T-helper 22 cell (primary cell): Measurements from ENCODE around the gene SSR2.
"Not testable (repeated sequence)": the region's sequence is repeated elsewhere in the genome, so short reads cannot be mapped to it uniquely, and the experiment has no call there.

Experiments used
- DNase-seq: peaks from one replicate; pipeline ENCODE4 v3.0.0-alpha.2; 2020; ENCODE audit warnings: low read depth

Gene SSR2

DNA sequence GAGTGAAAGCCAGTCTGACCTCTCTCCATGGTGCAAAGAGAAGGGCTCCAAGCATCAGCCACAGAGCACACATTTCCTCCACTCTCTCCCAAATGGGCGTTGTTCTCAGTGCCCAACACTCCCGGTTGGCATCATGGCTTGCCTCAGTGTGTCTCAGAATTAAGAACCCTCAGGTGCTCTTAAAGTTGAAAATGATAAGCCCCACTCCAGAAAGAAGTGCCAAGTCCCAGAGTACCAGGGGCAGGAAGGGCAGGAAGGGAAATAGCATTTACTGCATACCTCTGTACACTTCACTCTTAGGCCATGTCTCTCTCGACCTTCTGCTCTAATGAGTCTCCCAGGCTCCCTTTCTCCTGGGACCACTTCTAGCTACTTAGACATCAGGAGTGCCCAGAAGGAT, 27.2 kb downstream of the SSR2 start:
- no peak for DNase-seq

DNA sequence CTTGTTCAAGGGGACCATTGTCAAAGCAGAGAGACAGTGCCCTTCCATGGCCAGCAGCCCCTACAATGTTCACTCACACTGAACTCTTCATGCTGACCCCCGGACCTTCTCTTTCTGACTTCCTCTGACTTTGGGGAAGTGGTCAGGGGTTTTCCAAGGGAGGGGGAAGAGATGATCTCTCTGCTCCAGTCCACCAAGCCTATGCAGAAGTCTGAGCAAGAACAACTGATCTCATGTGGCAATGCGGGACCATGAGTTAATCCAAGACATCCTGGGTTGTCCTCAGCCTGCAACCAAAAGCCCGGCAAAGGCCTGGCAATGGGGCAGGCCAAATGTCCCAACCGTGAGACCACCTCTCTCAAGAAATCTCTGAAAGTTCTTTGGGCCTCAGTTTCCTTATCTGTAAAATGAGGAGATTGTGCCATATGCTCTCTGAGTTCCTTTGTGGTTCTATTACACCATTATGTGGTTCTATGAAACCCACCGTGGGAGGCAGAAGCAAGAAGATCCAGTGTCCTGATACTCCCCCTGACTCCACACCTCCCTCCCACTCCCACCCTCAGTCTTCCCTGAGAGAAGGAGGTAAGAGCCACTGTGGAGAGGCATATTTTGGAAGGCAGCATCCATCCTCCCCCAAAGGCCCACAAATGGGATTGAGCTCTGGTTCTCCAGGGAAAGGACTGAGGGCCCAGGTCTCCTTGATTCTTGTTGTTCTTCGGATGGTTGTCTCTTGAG, 30.6 kb downstream of the SSR2 start:
- DNase-seq, result no peak

DNA sequence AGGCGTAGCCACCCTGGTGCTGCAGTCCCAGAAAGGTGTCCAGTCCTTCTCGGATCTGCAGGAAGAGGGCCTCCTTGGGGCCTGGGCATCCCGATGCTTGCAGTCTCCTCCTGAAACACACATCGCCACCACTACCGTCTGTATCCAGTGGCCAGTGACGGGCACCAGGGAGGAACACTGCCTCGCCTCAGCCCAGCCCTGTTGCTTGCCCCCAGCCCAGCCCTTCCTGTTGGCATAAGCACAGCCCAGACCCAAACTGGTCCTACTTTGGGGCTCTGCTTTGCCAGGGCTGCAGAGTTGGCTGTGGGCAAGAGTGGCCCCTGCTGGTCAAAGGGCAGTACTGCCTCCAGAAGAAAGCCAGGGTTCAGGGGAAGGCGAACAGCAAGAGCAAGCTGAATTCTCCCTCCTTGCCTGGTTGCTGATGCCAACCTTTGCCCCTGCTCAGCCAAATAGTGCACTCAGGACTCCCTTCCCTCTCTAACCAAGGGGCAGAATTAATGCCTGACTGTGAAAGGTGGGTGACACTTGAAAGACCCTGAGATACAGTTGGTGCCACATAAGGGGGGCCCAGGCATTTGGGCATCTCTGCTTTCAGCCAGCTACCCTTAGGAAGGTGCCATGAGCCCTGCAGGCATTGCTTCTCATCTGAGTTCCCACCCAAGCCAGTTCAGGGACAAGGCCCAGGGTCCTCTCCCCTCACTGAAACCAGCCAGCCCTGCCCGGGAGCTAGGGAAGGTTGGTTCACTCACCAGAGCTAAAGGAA, 31.3 kb downstream of the SSR2 start:
- DNase-seq, result peak; percentile 38

DNA sequence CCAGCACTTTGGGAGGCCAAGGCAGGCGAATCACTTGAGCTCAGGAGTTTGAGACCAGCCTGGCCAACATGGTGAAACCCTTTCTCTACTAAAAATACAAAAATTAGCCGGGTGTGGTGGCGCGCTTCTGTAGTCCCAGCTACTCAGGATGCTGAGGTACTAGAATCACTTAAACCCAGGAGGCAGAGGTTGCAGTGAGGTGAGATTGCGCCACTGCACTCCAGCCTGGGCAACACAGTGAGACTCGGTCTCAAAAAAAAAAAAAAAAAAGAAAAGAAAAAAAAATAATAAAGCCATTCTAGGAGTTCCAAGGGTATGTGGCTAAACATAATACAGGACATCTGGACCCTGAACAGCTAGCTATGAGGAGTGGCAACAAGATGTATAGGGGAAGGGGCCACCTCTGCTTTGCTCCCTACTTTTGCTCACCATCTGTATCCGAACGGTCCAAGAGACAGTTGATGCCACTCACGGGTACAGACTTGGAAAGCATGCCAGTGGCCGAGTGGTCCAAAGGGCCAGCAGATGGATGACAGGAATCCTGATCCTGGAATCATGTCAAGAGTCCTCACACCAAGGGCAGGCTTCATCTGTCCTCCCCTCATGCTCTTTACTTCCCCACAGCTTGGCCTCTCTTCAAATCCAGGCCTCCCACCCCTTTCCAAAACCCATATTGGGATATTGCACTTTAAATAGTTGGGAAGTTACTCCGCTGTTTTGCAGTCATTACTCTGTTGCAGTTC, 35.7 kb downstream of the SSR2 start:
- not testable (repeated sequence) for DNase-seq

DNA sequence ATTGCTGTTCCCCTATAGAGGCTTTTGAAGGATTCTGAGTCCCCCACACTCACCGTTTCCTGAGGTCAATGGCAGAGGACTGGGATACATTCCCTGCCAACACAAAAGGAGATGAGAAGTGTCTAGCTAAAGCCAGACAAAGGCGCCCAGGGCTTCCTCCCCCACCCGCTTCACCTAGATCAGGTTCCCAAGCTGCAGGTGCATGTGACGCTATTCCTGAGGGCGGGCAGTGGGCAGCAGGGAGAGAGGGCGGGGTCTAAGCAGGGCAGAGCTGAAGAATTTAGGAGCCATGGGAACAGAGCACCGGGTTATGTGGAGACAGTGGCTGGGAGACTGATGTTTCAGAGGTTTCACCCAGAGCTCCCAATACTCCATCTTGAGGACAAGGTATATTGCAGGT, 36.4 kb downstream of the SSR2 start:
- no peak for DNase-seq

DNA sequence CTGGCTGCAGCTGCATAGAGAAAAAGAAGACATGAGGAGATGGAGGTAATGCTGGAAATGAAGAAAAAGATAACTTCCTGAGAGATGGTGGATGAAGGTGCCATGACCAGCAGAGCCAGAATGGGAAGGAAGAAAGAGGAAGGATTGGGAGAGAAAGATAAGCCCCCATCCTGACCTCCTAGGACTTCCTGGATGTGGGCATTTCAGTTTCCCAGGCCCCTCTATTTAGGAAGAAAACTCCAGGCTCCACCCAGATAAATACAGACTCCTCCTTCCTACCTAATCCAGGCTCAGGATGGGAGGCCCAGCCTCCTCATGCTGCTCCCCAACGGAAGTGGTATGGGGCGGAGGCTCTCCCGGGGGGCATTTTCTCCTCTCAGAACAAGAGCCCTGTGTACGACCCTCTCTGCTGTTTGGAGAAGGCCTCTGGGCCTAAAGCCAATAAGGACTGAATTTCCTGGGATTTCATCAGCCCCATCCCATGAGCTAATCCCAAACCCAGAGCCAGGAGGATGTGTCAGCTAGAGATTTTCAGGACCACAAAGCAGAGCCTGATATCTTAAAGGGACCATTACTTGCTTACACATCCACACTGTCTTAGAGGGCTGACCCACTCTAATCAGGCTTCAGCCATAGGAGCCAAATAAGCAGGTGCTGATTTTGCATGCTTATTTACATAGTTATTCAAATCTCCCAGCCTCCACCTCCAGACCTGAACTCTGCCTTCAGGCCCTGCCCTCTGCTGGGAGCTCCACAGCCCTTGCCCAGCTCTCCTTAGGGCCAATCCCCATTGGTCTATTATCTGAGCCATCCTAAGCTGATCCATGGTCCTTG, 37.3 kb downstream of the SSR2 start:
- DNase-seq, result no peak

DNA sequence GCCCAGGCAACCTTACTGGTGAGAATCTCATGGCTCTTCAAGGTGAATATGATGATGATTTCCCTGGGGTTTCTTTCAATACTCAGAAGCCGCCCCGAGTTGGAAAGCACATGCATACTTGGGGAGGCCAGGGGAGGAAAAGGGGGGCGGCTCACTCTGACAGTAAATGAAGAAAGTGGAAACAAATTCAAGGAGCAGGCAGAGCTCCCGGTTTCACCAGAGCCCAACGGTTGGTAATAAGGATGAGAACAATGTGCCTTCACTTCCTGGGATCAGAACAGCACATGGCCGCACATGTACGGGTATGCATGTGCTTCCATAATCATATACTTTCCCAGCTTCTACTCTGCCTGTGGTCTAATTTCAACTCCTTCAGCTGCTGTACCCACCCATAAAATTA, 38.6 kb downstream of the SSR2 start:
- DNase-seq, result no peak

DNA sequence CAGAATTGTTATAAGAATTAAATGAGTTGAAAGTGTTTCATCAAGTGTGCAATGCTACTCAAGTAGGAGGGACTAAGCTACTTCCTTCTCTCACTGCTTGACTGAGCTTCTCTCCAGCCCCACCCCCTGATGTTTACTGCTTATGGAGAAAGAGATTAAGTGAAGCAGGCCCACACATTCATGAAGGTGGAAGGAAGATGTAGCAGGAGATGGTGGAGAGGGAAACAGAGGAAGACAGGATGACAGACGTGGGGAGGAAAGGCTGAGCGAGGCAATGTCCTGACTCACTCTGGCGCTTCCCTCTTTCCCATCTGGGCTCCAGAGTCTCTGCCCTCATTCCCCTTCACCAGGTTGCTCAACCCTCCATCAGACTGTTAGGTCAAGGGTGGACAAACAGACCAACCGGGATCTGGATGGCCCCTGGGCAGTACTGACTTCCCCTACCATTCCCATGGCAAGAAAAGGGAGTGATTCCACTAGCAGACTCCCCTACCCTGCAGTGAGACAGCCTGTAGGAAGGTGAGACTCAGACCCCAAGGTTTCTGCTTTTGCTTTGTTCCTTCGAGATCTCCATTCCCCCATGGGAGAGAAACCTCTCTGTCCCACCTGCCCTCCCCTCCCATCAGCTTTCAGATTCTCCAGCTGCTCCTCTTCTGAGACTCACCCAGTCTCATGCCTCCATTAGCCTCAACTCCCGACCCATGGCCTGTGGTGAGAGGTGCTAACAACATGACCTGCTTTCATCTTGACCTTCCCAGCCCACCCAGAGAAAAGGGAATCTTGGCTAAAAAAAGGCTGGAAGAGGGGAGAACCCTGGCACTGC, 39.3 kb downstream of the SSR2 start:
- DNase-seq, result no peak

DNA sequence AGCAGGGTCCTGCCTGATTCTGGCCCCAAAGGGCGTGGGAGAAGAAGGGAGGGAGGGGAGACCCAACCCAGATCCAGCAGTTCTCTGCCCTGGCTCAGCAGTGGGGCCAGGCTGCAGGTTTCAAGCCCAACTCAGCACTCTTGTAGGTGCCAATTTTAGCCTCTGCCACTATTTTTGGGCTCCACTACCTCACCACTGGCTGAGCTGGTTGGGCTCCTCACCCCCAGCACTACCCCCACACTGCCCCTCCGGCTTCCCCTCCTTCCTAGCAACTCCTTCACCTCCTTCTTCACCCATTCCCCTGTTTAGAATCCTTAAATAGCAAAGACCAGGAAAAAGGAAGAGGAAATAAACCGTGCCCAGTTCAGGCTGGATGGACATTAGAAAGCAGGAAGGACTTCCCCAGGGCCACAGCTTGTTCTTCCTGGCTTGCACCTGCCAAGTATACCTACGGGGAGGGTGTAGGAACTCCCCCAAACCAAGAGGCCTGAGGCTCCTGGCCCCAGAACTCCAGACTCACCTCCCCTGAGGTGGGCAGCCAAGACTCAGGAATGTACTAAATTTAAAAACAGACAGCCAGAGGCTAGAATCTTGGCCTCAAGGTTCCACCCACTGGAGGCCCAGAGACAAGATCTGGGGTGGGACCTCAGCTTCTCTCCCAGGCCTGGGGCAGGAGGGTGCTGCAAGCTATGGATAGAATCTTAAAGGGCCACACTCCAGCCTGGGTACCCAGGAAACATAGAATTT, 41.0 kb downstream of the SSR2 start:
- no peak for DNase-seq

DNA sequence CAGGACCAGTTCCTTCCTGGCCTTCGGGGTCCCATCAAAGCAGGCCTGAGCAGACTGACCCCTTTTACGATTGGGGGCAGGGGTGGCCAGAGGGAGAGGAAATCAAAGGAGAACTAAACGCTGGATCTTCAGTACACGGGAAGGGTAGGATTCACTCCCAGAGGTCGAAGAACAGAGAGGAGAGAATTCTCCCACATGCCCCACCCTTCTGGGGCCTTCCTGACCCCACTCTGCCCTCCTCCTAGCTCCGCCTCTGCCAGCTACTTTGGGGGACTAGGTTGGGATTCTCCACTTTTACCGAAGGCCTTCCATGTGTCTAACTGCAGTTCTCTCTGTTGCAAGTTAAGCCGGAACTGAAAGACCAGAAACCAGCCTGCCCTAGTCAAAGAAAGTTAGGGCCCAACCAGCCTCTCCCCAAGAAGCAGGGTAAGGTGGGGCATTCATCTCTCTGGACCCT, 41.8 kb downstream of the SSR2 start:
- no peak for DNase-seq

DNA sequence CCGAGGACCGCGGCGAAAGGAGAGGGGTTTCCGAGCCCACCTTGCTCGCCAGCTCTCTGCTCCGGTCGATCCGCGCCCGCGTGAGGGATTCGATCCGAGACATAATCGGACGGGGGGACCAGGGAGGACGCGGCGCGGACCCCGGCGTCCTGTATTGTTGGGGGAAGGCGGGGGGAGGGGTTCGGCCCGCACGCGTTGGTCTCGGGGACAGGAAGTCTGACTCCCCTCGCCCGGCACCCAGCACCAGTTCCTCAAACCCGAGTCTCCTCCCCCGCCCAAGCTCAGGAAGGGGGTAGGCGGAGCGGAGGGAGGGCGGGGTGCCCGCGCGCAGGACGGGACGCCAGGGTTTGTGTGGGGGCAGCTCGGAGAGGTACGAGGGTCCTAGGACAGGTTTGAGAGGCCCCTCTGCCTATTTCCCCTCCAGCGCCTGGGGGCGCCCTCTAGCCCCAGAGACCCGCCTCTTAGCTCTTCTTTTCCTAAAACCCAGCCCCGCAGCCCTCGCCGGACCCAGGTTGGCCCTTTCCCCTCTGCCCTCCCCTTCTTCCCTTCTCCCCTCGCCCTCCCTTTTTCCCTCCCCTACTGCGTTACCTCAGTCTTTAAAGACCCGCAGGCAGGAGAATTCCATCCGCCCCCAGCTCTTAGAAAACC, 42.3 kb downstream of the SSR2 start, which contains the start of gene ARHGEF2:
Gene ARHGEF2, minus strand, starts transcription at position 223 of the 648 bp plus-strand sequence. Its CDS starts 120 bp downstream, at position 103.
- peak; percentile 68 for DNase-seq

DNA sequence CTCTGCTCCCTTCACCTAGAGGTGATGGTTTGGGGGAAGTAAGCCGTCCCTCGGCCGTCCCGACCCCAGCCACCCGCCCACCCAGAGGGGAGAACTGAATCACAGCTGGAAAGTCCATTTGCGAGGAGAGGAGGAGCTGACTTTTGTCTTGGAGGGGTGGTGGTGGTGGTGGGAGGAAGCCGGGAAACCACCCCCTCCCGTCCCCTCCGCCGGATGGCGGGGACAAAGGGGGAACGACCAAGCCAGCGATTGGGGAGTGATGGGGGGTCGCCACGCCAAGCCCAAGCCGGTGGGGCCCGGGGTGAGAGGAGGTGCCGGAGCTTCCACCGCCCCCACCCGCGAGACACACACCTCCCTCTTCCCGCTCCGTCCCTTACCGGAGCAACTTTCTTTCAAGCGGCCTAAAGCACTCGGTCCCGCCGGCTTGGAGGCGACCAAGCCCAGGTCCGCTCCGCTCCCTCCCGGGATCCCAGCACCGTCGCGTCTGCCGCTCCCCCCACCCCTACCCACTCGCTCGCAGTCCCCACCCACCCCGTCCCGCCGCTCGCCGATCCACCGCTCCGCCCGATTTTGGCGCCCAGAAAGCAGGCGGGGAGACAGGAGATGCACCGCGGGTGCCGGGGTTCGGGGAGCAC, 42.9 kb downstream of the SSR2 start:
- peak; percentile 50 for DNase-seq

DNA sequence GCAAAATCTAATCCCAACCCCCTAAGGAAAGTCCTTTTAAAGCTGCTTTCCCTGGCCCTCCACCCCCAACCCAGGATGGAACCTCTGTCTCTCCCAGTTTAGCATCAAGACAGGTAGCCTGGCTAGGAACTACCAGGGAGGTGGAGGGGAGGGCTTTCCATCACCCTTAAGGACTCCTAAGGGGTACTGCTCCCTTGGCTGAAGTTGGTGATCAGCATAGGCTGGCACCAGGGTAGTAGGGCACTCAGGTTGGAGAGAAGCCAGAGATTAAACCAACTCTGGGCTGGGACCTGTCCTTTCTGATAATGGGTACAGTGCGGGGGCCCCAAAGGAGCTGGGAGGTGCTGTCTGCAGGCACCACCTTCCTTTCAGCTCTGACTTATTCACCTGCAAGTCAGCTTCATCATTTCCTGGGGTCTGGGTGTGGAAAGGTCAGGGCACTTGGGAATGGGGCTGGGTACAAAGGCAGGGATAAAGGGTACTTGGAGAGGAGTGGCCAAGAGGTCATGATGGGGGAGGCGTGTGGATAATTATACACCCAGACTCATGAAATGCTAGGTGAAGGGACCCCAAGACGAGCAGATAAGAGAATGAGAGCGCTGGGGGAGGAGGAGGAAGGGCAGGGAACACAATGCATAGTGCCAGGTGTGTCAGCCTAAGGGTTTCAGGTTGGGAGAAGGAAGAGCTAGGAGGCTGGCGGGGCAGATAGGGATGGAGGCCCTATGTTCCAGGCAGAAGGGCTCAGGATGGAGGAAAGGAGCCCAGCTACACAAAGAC, 43.6 kb downstream of the SSR2 start:
- no peak for DNase-seq

DNA sequence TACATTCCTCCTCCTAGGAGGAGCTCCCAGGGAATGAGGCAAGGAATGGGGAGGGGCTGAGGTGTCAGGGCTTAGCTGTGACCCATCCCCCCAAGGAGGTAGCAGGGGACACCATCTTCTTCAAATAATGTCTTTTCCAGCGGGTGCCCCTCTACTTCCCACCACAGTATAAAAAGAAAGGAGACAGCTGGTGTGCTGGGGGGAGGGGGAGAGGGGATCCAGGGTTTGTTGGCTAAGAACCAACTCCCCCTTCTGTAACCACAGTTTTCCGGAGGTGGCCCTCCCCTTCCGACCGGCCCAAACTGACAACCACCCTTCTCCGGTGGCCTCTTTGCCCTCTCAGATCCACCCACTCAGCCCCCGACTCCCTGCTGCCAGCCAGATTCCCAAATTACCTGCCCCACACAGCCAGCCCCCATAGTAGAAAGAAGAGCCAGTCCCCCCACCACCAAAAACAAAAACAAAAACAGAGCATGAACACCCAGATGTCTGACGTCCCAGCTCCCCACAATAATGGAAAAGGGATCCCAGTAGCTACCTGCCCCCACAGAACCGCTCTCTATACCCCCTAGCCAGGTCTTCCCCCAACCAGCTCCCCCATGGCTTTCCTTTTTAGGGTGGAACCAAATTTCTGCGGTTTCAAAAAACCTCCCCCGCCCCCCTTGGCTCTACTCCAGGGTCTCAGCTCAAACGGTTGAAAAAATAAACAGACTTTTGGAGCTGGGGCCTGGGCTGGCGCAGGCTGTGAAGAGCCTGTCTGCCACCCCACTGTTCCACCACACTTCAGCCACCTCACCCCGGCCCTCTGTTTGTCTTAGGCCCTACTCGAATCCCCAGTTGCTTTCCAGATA, 44.5 kb downstream of the SSR2 start:
- peak; percentile 52 for DNase-seq

DNA sequence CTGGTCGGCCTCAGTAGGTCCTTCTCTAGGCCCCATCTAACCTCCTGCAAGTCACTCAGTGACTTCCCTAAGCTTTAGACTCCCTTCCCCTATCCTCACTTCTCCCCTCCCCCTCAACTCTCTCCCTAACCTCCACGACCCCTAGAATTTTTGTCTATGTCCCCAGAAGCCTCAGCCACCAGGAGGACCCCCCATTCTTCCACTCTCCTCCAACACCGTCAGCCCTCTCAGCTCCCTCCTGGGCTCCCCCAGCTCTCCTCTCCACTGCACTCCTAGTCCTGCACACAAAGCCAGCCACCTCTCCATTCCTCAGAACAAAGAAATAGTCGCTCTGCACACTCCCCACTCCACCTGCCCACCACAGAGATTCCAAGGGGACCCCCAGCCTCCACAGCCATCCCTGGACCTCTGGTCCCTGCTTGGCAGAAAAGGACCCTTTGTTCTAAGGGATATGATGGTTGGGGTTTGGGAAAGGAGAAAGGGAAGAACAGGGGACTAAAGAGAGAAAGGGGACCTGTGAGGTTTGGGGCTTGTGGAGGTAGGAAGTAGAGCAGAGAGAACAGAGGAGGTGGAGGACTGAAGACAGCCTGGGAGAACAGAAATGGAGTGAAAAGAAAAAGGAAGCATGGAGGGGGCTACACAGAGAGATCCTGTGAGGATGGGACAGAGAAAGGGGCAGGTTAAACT, 45.2 kb downstream of the SSR2 start:
- DNase-seq, result no peak

DNA sequence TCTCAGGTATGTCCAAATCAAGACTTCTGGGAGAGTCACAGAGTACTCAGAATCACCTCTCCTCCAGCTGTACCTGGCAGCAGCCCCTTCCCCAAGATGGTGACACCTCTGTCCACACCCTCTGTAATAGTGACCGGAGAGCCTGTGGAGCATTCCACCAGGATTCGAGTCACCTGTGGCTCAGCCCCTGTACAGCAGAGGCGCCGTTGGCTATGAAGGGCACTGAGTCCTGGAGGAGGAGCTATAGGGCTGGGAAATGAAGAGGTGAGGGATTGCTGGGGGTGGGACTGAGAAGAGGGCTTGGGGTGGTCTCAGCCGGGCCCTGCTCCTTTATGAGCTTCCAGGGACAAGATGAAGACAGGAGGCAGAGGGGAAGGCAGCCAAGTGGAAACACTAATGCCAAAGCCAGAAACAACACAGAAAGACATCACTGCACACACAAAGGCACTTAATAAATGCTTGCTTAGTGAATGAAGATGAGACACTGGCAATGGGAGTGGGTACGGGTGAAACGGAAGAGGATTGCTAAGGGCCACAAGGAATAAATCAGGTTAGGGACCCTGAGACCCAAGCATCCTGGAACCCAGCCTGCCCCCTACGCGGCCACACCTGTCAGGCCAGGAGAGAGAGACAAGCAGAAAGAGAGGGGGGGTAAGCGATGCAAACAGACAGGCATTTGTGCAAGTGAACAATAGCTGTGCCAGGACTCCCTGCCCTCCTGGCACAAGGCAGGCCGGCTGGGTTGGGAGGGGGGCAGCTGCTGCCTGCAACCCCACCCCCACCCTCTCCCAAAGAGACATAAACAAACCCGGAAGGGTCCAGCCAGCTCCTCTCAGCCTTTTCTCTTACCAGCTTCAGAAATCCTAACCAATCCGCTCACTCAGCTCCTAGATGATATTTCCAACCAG, 46.3 kb downstream of the SSR2 start:
- DNase-seq, result no peak
